Left ventricle myocardium inferior (tissue), 1 donor: ENCODE data around the gene CSMD2. TPM values are rescaled to one million over a fixed set of nuclear protein-coding genes. Genes with fewer than 3 reads are reported as not detected.

ENCODE experiments used
- DNase-seq: peaks from one replicate; pipeline ENCODE4 v3.0.0-alpha.2; 2020
- H3K27ac ChIP-seq: fragments of 200-600 bp; replicated peaks from 2 replicates; pipeline ENCODE4 v1.8.0; 2021
- H3K27me3 ChIP-seq: fragments of 200-600 bp; 2 replicates; pipeline ENCODE4 v1.8.0; 2021; ENCODE audit warnings: low read depth
- H3K36me3 ChIP-seq: fragments of 200-600 bp; 2 replicates; pipeline ENCODE4 v1.8.0; 2021
- H3K4me1 ChIP-seq: fragments of 200-600 bp; 2 replicates; pipeline ENCODE4 v1.8.0; 2021
- H3K4me3 ChIP-seq: fragments of 200-600 bp; 2 replicates; pipeline ENCODE4 v1.8.0; 2021; ENCODE audit warnings: mild to moderate bottlenecking, moderate library complexity
- H3K9me3 ChIP-seq: fragments of 200-600 bp; replicated peaks from 2 replicates; pipeline ENCODE4 v1.8.0; 2021
- CTCF ChIP-seq: fragments of 200-600 bp; IDR thresholded peaks from 2 replicates; pipeline ENCODE4 v1.8.0; 2021; ENCODE audit warnings: antibody characterized with exemption, mild to moderate bottlenecking, borderline replicate concordance
- intact Hi-C: fragments of 100-400 bp; cut with micrococcal nuclease; formaldehyde crosslinking; loops from one replicate; pipeline ENCODE4 v1.11.0; 2022
- total RNA-seq: library from RNA; stranded (reverse); fragmentation: NEBNext Ultra II Directional; extraction: Animal tissue kit (Norgen Biotek cat#: 25700); gene quantifications from one replicate; pipeline ENCODE4 v1.2.1, GENCODE V29; 2021
- donor health status: DM: no; HTN: yes; CAD: no; lungs with severe emphysema.

Gene CSMD2
- total RNA-seq, 1 donor from 2014 or later: 0.14 TPM

GRCh38 chr1:33680281-33680840, 484.7 kb downstream of the CSMD2 start:
- intact Hi-C loops: no loop called here
- Histone ChIP-seq H3K4me3 (no peak overlapping the region), H3K27me3 (peaks cover 17% of the 10 kb centered on the region), H3K27ac (no peak overlapping the region), H3K4me1 (no peaks in the 10 kb centered on the region), H3K9me3 (no peaks in the 10 kb centered on the region), H3K36me3 (no peaks in the 10 kb centered on the region)
- TF ChIP-seq CTCF: no peak
- DNase-seq: no peak

GRCh38 chr1:33670567-33670966, 494.5 kb downstream of the CSMD2 start:
- intact Hi-C loops: no loop called here
- H3K36me3 ChIP-seq: no peaks in the 10 kb centered on the region
- TF ChIP-seq CTCF: no peak
- no peak for DNase-seq
- peaks cover 23% of the 10 kb centered on the region for H3K4me1 ChIP-seq
- peaks cover 18% of the 10 kb centered on the region for H3K9me3 ChIP-seq
- H3K27ac ChIP-seq: peak overlapping the region; percentile 20
- H3K27me3 ChIP-seq: no peaks in the 10 kb centered on the region
- no peak overlapping the region for H3K4me3 ChIP-seq

GRCh38 chr1:33668695-33669094, 496.3 kb downstream of the CSMD2 start:
- Histone ChIP-seq H3K4me3 (no peak overlapping the region), H3K36me3 (no peaks in the 10 kb centered on the region), H3K27ac (no peak overlapping the region), H3K27me3 (peaks cover 3% of the 10 kb centered on the region), H3K4me1 (peaks cover 23% of the 10 kb centered on the region), H3K9me3 (peaks cover 17% of the 10 kb centered on the region)
- DNase-seq: no peak
- no peak for TF ChIP-seq CTCF
- intact Hi-C loops: no loop called here

- peaks cover 23% of the 10 kb centered on the region for H3K4me1 ChIP-seq
- H3K27ac ChIP-seq: no peak overlapping the region
- intact Hi-C loops: no loop called here
- no peak for TF ChIP-seq CTCF
- H3K4me3 ChIP-seq: no peak overlapping the region
- DNase-seq: no peak
- H3K36me3 ChIP-seq: no peaks in the 10 kb centered on the region
- H3K9me3 ChIP-seq: peaks cover 9% of the 10 kb centered on the region
- H3K27me3 ChIP-seq: peaks cover 3% of the 10 kb centered on the region
Observed at GRCh38 chr1:33667386-33668282, 497.4 kb downstream of the CSMD2 start.

GRCh38 chr1:33666616-33667015, 498.4 kb downstream of the CSMD2 start:
- TF ChIP-seq CTCF: no peak
- Histone ChIP-seq H3K4me1 (peaks cover 23% of the 10 kb centered on the region), H3K4me3 (no peak overlapping the region), H3K9me3 (no peaks in the 10 kb centered on the region), H3K27me3 (peaks cover 3% of the 10 kb centered on the region), H3K27ac (no peak overlapping the region), H3K36me3 (no peaks in the 10 kb centered on the region)
- intact Hi-C loops: no loop called here
- no peak for DNase-seq
